Measurements from ENCODE around the gene ZNF280D.

The ZNF280D gene

DNA sequence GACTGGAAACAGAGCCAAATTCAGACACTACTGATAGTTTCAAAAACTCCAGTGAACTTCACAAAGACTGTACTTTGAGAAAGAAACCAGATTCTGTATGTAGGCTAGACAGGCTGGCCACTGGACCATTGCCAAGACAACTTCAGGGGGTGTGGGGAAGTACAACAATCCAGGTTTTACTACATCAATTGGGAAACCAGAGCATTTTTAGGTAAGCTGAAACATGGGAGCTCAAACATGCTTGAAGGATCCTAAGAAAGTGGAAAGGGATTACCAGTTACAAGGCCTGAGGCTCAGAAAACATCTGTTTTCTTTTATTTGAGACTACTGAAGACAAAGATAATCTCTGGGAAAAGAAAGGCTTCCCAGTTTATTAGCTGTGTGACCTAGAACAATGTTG, 26.9 kb upstream of the ZNF280D start:
- TF ChIP-seq POLR2AphosphoS5 (IDR thresholded peaks at IDR 0.05; ENCODE audit: low read depth, low read length) (no peak), SIN3A (IDR thresholded peaks at IDR 0.05; ENCODE audit: borderline replicate concordance, insufficient read depth, low read length) (no peak), TAF1 (IDR thresholded peaks at IDR 0.05; ENCODE audit: borderline replicate concordance, insufficient read depth, low read length) (no peak), FOXP2 (optimal IDR thresholded peaks at IDR 0.05; ENCODE audit: borderline replicate concordance, extremely low read depth, extremely low read length, insufficient read depth) (no peak)
- TF ChIP-seq, protein P1, sequence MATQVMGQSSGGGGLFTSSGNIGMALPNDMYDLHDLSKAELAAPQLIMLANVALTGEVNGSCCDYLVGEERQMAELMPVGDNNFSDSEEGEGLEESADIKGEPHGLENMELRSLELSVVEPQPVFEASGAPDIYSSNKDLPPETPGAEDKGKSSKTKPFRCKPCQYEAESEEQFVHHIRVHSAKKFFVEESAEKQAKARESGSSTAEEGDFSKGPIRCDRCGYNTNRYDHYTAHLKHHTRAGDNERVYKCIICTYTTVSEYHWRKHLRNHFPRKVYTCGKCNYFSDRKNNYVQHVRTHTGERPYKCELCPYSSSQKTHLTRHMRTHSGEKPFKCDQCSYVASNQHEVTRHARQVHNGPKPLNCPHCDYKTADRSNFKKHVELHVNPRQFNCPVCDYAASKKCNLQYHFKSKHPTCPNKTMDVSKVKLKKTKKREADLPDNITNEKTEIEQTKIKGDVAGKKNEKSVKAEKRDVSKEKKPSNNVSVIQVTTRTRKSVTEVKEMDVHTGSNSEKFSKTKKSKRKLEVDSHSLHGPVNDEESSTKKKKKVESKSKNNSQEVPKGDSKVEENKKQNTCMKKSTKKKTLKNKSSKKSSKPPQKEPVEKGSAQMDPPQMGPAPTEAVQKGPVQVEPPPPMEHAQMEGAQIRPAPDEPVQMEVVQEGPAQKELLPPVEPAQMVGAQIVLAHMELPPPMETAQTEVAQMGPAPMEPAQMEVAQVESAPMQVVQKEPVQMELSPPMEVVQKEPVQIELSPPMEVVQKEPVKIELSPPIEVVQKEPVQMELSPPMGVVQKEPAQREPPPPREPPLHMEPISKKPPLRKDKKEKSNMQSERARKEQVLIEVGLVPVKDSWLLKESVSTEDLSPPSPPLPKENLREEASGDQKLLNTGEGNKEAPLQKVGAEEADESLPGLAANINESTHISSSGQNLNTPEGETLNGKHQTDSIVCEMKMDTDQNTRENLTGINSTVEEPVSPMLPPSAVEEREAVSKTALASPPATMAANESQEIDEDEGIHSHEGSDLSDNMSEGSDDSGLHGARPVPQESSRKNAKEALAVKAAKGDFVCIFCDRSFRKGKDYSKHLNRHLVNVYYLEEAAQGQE (IDR thresholded peaks at IDR 0.05; ENCODE audit: insufficient read depth in 1 of 2, low read depth in 2 of 2, low read length in 2 of 2) = no peak

DNA sequence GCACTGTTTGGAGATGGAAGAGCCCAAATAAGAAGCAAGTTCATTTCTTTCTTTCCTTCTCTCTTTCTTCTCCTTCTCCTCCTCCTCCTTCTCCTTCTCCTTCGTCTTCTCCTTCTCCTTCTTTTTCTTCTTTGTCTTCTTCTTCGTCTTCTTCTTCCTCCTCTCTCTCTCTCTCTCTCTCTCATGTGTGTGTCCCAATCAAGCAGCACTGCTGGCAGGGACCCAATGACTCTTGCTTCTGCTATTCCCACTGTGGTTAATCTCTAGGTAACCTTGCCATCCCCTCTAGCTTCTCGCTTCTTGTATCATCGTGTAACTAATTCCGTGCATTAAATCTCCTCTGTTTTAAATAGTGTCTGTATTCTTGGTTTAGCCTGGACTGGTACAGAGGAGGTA, 26.1 kb upstream of the ZNF280D start:
- TF ChIP-seq, protein P1 (IDR thresholded peaks at IDR 0.05; ENCODE audit: insufficient read depth in 1 of 2, low read depth in 2 of 2, low read length in 2 of 2) = no peak

DNA sequence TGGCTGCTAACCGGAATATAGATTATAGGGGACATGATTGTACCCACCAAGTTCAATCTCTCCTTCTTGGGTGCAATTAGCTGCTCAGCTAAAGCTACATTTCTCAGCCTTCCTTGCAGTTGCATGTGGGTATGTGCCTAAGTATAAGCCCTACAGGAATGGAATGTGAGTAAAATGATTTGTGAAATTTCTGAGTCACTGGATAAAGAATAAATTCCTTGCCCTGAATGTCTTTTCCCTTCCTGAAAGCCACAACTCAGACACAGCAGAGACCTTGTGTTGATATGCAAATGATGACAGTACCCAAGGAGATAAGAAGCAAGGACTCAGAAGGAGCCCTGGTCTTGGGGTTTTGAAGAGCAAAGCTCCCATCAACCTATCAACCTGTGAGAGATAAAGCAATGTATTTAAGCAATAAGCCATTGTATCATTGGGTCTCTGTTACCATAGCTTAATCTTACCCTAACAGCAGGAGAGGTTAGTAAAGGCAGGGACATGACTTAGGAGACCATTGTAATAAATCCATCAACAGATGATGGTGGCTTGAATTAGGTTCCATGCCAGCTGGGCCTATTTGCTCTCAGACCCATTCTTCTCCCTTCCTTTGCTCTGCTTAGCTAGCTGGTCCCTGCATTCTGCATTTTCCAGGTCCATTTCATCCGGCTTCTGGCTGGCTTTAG, 25.6 kb upstream of the ZNF280D start:
- TF ChIP-seq FOXP2 (optimal IDR thresholded peaks at IDR 0.05; ENCODE audit: borderline replicate concordance, extremely low read depth, extremely low read length, insufficient read depth) (no peak), TAF1 (IDR thresholded peaks at IDR 0.05; ENCODE audit: borderline replicate concordance, insufficient read depth, low read length) (no peak), SIN3A (IDR thresholded peaks at IDR 0.05; ENCODE audit: borderline replicate concordance, insufficient read depth, low read length) (no peak), POLR2AphosphoS5 (IDR thresholded peaks at IDR 0.05; ENCODE audit: low read depth, low read length) (no peak)
- TF ChIP-seq, protein P1 (IDR thresholded peaks at IDR 0.05; ENCODE audit: insufficient read depth in 1 of 2, low read depth in 2 of 2, low read length in 2 of 2) = no peak

DNA sequence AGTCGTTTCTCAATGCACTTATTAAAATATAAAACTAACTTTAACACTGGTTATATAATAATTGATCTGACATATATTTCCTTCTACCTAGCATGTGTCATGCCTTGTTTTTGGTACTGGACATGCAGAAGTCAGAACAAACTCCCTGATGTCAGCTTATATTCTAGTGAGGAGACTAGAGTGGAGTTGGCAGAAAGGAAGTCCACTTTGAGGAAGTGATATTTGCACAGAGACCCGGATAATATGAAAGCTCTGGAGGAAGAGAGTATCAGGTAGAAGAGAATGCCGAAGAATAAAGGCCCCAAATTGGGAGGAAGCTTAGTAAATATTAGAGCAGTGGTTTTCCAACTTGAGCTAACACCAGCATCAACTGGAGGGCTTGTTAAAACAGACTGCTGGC, 24.6 kb upstream of the ZNF280D start:
- TF ChIP-seq TAF1 (IDR thresholded peaks at IDR 0.05; ENCODE audit: borderline replicate concordance, insufficient read depth, low read length) (no peak), FOXP2 (optimal IDR thresholded peaks at IDR 0.05; ENCODE audit: borderline replicate concordance, extremely low read depth, extremely low read length, insufficient read depth) (no peak), SIN3A (IDR thresholded peaks at IDR 0.05; ENCODE audit: borderline replicate concordance, insufficient read depth, low read length) (no peak), POLR2AphosphoS5 (IDR thresholded peaks at IDR 0.05; ENCODE audit: low read depth, low read length) (no peak)
- TF ChIP-seq, protein P1 (IDR thresholded peaks at IDR 0.05; ENCODE audit: insufficient read depth in 1 of 2, low read depth in 2 of 2, low read length in 2 of 2) = no peak
